ENCODE data around the gene ZFC3H1. TPM values are rescaled to one million over a fixed set of nuclear protein-coding genes. Genes with fewer than 3 reads are reported as not detected.

ZFC3H1 gene
- total RNA-seq, 1 donor, result 47.1 TPM

GRCh38 chr12:71661977-71662530 lies 1.6 kb downstream of the ZFC3H1 start:
- peak; percentile 77 for DNase-seq (ENCODE audit: low read depth)
- no peak for TF ChIP-seq CTCF (IDR thresholded peaks at IDR 0.05; ENCODE audit: insufficient read depth, low read depth, low read length)
- H3K4me3 ChIP-seq (ENCODE audit: low read depth, low read length), result peak overlapping the region; percentile 86

DNA sequence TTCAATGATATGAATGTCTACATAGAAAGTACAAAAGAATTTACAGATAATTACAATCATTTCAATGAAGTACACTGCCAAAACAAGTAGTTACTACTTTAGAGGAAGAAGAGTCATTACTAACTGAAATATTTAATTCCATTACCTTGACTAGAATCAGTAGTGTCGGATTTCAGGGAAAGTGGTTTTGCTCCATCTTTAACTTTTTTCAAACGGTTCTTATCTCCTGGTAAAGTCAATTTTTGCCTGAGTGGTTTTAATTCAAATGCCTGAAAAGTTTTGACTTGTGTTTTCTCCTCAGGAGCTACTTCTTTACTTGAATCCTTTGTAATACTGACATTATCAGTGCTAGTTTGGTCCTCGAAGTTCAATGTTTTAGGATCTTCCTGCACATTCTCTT lies 6.9 kb downstream of the ZFC3H1 start:
- no peak for DNase-seq (ENCODE audit: low read depth)
- no peak for TF ChIP-seq CTCF (IDR thresholded peaks at IDR 0.05; ENCODE audit: insufficient read depth, low read depth, low read length)
- H3K4me3 ChIP-seq (ENCODE audit: low read depth, low read length), result no peak overlapping the region

DNA sequence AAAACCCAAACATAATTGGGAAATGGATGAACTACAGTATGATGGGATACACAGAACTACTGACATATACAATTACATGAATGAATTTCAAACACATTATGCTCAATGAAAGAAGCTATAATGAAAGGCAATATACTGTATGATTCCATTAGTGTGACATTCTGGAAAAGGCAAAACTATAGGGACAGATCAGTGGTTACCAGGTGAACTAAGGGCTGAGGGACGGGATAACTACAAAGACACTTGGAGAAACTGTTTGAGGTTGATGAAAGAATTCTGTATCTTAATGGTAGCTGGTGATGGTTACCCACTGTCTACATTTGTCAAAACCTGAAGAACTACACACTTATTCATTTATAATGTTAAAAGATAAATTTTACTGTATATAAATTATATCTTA lies 7.7 kb downstream of the ZFC3H1 start:
- H3K4me3 ChIP-seq (ENCODE audit: low read depth, low read length), result no peak overlapping the region
- DNase-seq (ENCODE audit: low read depth), result no peak
- no peak for TF ChIP-seq CTCF (IDR thresholded peaks at IDR 0.05; ENCODE audit: insufficient read depth, low read depth, low read length)

DNA sequence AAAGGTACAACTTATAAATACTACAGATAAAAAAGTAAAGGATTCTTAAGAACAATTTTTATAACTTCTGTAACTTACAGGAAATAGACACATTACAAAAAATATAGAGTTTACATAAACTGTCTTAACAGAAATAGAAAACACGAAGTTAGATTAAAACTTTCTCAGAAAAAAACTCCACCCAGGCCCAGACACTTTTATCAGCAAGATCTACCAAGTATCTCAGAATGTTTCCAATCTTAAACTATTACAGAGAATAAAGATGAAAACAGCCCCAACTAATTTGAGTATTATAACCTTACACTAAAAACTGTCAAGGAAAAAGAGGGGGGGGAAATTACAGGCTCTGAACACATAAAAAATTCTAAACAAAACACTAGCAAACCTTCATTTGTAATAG lies 8.2 kb downstream of the ZFC3H1 start:
- no peak for TF ChIP-seq CTCF (IDR thresholded peaks at IDR 0.05; ENCODE audit: insufficient read depth, low read depth, low read length)
- DNase-seq (ENCODE audit: low read depth), result peak; percentile 16
- H3K4me3 ChIP-seq (ENCODE audit: low read depth, low read length), result no peak overlapping the region

DNA sequence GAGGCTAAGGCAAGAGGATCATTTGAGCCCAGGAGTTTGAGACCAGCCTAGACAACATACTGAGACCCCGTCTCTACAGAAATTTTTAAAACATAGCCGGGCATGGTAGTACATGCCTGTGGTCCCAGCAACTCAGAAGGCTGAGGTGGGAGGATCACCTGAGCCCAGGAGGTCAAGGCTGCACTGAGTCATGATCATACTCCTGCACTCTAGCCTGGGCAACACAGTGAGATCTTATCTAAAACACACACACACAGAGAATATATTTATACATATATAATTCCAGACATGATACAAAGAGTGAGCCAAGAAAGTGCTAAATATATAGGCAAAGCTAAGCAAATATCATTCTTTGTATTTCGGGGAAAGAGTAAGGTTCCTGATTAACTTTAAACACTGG lies 9.4 kb downstream of the ZFC3H1 start:
- no peak for DNase-seq (ENCODE audit: low read depth)
- no peak overlapping the region for H3K4me3 ChIP-seq (ENCODE audit: low read depth, low read length)
- TF ChIP-seq CTCF (IDR thresholded peaks at IDR 0.05; ENCODE audit: insufficient read depth, low read depth, low read length), result no peak

DNA sequence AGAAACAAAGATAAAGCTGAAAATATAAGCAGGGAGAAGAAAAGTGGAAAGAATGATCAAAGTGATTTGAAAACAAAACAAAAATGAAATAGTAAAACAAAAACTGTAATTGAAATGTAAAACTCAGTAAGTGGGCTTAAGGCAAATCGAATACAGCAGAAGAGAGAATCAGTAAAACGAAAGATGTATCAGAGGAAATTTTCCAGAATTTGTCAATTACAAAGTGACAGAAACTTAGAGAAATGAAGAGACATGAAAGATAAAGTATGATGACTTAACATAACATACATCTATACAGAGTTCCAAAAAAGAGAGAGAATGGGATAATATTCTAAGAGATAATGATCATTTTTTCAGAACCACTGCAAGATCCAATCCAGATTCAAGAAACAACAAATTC lies 10.5 kb downstream of the ZFC3H1 start:
- H3K4me3 ChIP-seq (ENCODE audit: low read depth, low read length), result no peak overlapping the region
- TF ChIP-seq CTCF (IDR thresholded peaks at IDR 0.05; ENCODE audit: insufficient read depth, low read depth, low read length), result no peak
- no peak for DNase-seq (ENCODE audit: low read depth)

DNA sequence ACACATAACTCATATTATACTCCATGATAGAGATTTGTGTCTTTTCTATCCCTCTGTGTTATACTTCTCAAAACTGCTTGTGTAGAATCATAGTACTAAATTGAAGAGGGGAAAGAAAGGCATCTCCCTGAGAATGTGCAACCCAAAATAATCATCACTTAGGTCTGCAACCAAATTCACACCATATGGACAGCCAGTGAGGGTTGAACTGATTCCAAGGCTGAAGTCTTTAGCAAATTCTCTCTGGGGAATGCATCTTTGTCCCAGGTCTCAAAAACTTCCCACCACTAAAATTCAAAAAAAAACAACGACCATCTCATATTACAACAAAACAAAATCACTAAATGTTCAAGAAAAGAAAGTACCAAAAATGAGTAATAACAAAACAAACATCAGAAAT lies 11.0 kb downstream of the ZFC3H1 start:
- peak; percentile 11 for DNase-seq (ENCODE audit: low read depth)
- no peak for TF ChIP-seq CTCF (IDR thresholded peaks at IDR 0.05; ENCODE audit: insufficient read depth, low read depth, low read length)
- no peak overlapping the region for H3K4me3 ChIP-seq (ENCODE audit: low read depth, low read length)
